Measurements from ENCODE around the gene TNNI3K. TPM values are rescaled to one million over a fixed set of nuclear protein-coding genes. Genes with fewer than 3 reads are reported as not detected.

The TNNI3K gene
- total and polyA plus RNA-seq, 9 of the 15 experiments (the other 6 are each of a cell fraction or from before 2014, with no cell fraction given), result 0.21 to 0.53 (median 0.32) TPM; not detected in 5

- no peak overlapping the region for H2AFZ ChIP-seq (ENCODE audit: low read depth, low read length)
- WGBS (ENCODE audit: insufficient coverage, low coverage, missing lambda C conversion rate), result 0% methylated on average over 3 of the region's 3 CpGs
- FAIRE-seq, result no peak
- TF ChIP-seq SPI1 (IDR thresholded peaks at IDR 0.05; ENCODE audit: borderline replicate concordance, low read depth, low read length) (no peak), NCOA6 (IDR thresholded peaks at IDR 0.05) (no peak), HCFC1 (IDR thresholded peaks at IDR 0.05; ENCODE audit: low read depth, low read length) (no peak), NUFIP1 (IDR thresholded peaks at IDR 0.05; ENCODE audit: partially characterized antibody) (no peak), IRF9 (tag; IDR thresholded peaks at IDR 0.05) (no peak), PTBP1 (IDR thresholded peaks at IDR 0.05; ENCODE audit: low read depth, low read length) (no peak), CHAMP1 (IDR thresholded peaks at IDR 0.05) (no peak), THRB (CRISPR knock-in tag; conservative IDR thresholded peaks at IDR 0.05) (no peak), THAP12 (CRISPR knock-in tag; IDR thresholded peaks at IDR 0.05) (no peak), DMBX1 (CRISPR knock-in tag; IDR thresholded peaks at IDR 0.05; ENCODE audit: borderline replicate concordance) (no peak), NCOR1 (IDR thresholded peaks at IDR 0.05) (no peak), SUPT5H (IDR thresholded peaks at IDR 0.05) (no peak), FOSL1 (tag; conservative IDR thresholded peaks at IDR 0.05) (no peak), ZHX1 (conservative IDR thresholded peaks at IDR 0.05; ENCODE audit: low read length) (no peak), NFIC (IDR thresholded peaks at IDR 0.05) (no peak)
Measured at GRCh38 chr1:74579425-74579824, 344.2 kb downstream of the TNNI3K start.

More at GRCh38 chr1:74579425-74579824, 344.2 kb downstream of the TNNI3K start:
- Histone ChIP-seq H3K4me3 (no peak overlapping the region), H4K20me1 (replicated peaks; ENCODE audit: control insufficient read depth, insufficient read depth, low read length) (no peaks in the 10 kb centered on the region), H3K79me2 (ENCODE audit: control insufficient read depth, insufficient read depth, low read length) (no peaks in the 10 kb centered on the region), H3K4me2 (ENCODE audit: insufficient read depth, low read length) (no peak overlapping the region), H3K27ac (ENCODE audit: extremely low read depth, low read depth, low read length) (no peak overlapping the region), H3K9ac (ENCODE audit: insufficient read depth in 1 of 2, low read depth in 2 of 2, low read length in 2 of 2) (no peak overlapping the region), H3K36me3 (ENCODE audit: control insufficient read depth, insufficient read depth, low read length) (no peaks in the 10 kb centered on the region), H3K27me3 (ENCODE audit: control insufficient read depth in 2 of 2, insufficient read depth in 2 of 2, low read length in 2 of 2) (no peaks in the 10 kb centered on the region), H3K9me3 (replicated peaks; ENCODE audit: control insufficient read depth, insufficient read depth, low read depth, low read length) (no peaks in the 10 kb centered on the region), H3K9me1 (ENCODE audit: control insufficient read depth, insufficient read depth, low read length) (no peaks in the 10 kb centered on the region), H3K4me1 (replicated peaks in 1 of 2; ENCODE audit: control insufficient read depth in 2 of 2, insufficient read depth in 2 of 2, low read length in 2 of 2) (no peaks in the 10 kb centered on the region)
- in situ Hi-C loops (cut with MboI) (no loop called here), intact Hi-C loops (cut with micrococcal nuclease) (no loop called here)
- DNase-seq (ENCODE audit: extremely low read depth in 1 of 4, low spot score in 3 of 4) (no peak), ATAC-seq (no peak)
- ChIA-PET CTCF (ENCODE audit: low intra/inter-chr PET ratio) (no interaction called here), POLR2A (no interaction called here)
- no TSS peak for BruUV-seq (replicated peaks)

Data from K562 (cell line).